ENCODE data around the gene TPST2.

- TF ChIP-seq CTCF (IDR thresholded peaks at IDR 0.05 in 2 of 3, conservative IDR thresholded peaks at IDR 0.05 in 1 of 3; ENCODE audit: borderline replicate concordance in 1 of 3, insufficient read depth in 1 of 3, low read depth in 2 of 3, low read length in 2 of 3) (no peak), CEBPB (IDR thresholded peaks at IDR 0.05; ENCODE audit: low read depth) (no peak), ZNF274 (IDR thresholded peaks at IDR 0.05; ENCODE audit: low read depth, low read length) (no peak), POLR2A (IDR thresholded peaks at IDR 0.05; ENCODE audit: borderline replicate concordance, extremely low read depth, insufficient read depth, insufficient read length) (no peak)
Observed at GRCh38 chr22:26570115-26570514, 19.8 kb downstream of the TPST2 start.

All from HCT116 (cell line).